ENCODE results near the gene HNRNPA1L2.
"Not testable (repeated sequence)": the region's sequence is repeated elsewhere in the genome, so short reads cannot be mapped to it uniquely, and the experiment has no call there.

- TF ChIP-seq ZNF274 (IDR thresholded peaks at IDR 0.05; ENCODE audit: low read depth, low read length); YY1 (IDR thresholded peaks at IDR 0.05; ENCODE audit: insufficient read depth, insufficient read length): not testable (repeated sequence)
These were observed 36.1 kb upstream of the HNRNPA1L2 start for GRCh38 chr13:52606126-52606525.

Measured in NT2/D1 (cell line).